ENCODE measurements around the gene RIPOR3. TPM values are rescaled to one million over a fixed set of nuclear protein-coding genes. Genes with fewer than 3 reads are reported as not detected.

The RIPOR3 gene
- total and polyA plus RNA-seq, 4 donors = 5.6 to 90.3 (median 16.3) TPM

DNA sequence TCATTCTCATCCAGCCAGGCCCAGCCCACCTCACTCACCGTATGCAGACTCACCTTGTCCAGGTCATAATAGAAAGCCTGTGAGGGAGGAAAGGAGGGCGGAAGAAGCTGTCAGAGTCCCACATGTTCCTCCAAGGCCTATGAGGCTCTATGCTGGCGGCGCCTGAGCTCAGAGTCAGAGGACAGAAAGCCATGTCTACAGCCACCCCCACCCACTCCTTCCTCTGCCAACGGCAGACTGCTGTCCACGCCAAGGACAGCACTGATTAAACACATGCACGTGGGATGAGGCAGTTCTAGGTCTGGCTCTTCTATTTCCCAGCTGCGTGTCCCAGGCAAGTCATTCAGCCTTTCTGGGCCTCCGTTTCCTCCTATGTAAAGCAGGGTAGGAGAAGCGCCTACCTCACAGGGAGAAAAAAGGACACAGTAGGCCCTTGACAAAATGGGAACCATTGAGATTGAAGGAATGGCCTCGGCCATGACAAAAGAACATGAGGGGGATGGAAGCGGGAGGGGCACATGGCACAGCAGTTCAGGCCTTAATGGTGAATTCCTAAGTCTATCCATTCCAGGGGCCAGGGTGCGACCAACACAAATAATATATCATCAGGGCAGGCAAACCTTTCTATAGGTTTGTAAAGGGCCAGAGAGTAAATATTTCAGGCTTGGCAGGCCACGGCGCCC lies 80.1 kb downstream of the RIPOR3 start:
- H3K27me3 ChIP-seq (ENCODE audit: control insufficient read depth in 4 of 4, insufficient read depth in 4 of 4, low read length in 3 of 4) = no peaks in the 10 kb centered on the region
- peaks cover 0 to 5% (median 2%) of the 10 kb centered on the region in 4 donors for H3K4me1 ChIP-seq (ENCODE audit: control insufficient read depth in 4 of 4, insufficient read depth in 4 of 4, low read length in 3 of 4)
- no peak for DNase-seq (ENCODE audit: low spot score)
- H3K9ac ChIP-seq (ENCODE audit: low read depth in 1 of 2, low read length in 2 of 2) = peak overlapping the region in 1 of 2 donors; percentile 48
- no peaks in the 10 kb centered on the region for H3K9me3 ChIP-seq (ENCODE audit: control insufficient read depth in 4 of 4, low read length in 3 of 4)
- TF ChIP-seq FOXA2 (IDR thresholded peaks at IDR 0.05) = peak; percentile 64
- TF ChIP-seq, protein P1, sequence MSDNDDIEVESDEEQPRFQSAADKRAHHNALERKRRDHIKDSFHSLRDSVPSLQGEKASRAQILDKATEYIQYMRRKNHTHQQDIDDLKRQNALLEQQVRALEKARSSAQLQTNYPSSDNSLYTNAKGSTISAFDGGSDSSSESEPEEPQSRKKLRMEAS (IDR thresholded peaks at IDR 0.05) = no peak
- TF ChIP-seq RXRA (IDR thresholded peaks at IDR 0.05) = peak in 1 of 2 donors; percentile 79
- TF ChIP-seq SP1 (IDR thresholded peaks at IDR 0.05) = peak; percentile 38
- TF ChIP-seq FOXA1 (IDR thresholded peaks at IDR 0.05) = no peak
- peak in 1 of 2 donors; percentile 72 for TF ChIP-seq EGR1 (IDR thresholded peaks at IDR 0.05; ENCODE audit: low read depth in 2 of 2)
- TF ChIP-seq TAF1 (conservative IDR thresholded peaks at IDR 0.05) = no peak
- peak; percentile 60 for TF ChIP-seq REST (IDR thresholded peaks at IDR 0.05)
- TF ChIP-seq JUND (IDR thresholded peaks at IDR 0.05) = peak in 1 of 2 donors; percentile 51
- TF ChIP-seq HNF4A (conservative IDR thresholded peaks at IDR 0.05) = peak in 1 of 2 donors; percentile 64
- TF ChIP-seq YY1 (IDR thresholded peaks at IDR 0.05) = peak; percentile 69
- no peak overlapping the region for H3K4me3 ChIP-seq (ENCODE audit: low read depth in 1 of 3, low read length in 3 of 3)
- H3K27ac ChIP-seq (ENCODE audit: low read depth in 1 of 2, low read length in 2 of 2) = no peak overlapping the region
- no peaks in the 10 kb centered on the region for H3K36me3 ChIP-seq (ENCODE audit: control insufficient read depth in 4 of 4, insufficient read depth in 3 of 4, low read depth in 1 of 4, low read length in 3 of 4)
- WGBS = 59% methylated on average over 15 of the region's 15 CpGs

DNA sequence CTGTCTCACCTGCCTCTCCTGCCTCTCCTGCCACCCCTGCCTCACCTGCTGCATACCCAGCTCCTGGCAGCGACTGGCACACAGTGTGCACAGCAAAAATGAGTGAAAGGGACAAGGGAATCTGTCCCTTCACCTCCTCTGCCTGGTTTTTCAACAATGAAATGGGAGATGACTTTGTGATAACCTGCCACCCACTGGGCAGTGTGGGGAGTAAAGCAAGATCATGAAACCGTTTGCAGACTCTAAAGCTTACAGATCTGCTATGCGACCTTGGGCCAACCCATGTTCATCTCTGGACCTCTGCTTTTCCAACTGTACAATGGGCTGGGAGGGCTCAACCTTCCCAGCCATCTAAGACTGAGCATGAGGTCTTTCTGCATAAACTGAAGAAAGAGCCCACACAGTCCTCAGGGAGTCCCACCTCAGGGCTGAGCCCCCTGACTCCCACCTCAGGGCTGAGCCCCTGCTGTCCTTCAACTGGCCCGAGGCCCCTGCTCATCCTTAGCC lies 81.1 kb downstream of the RIPOR3 start:
- DNase-seq (ENCODE audit: low spot score) = no peak
- no peaks in the 10 kb centered on the region for H3K27me3 ChIP-seq (ENCODE audit: control insufficient read depth in 4 of 4, insufficient read depth in 4 of 4, low read length in 3 of 4)
- 66% methylated on average over 4 of the region's 4 CpGs for WGBS
- no peaks in the 10 kb centered on the region for H3K9me3 ChIP-seq (ENCODE audit: control insufficient read depth in 4 of 4, low read length in 3 of 4)
- H3K36me3 ChIP-seq (ENCODE audit: control insufficient read depth in 4 of 4, insufficient read depth in 3 of 4, low read depth in 1 of 4, low read length in 3 of 4) = no peaks in the 10 kb centered on the region
- TF ChIP-seq, protein P2, sequence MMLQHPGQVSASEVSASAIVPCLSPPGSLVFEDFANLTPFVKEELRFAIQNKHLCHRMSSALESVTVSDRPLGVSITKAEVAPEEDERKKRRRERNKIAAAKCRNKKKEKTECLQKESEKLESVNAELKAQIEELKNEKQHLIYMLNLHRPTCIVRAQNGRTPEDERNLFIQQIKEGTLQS (IDR thresholded peaks at IDR 0.05) = no peak
- TF ChIP-seq, protein P1 (IDR thresholded peaks at IDR 0.05) = no peak
- no peak for TF ChIP-seq TAF1 (conservative IDR thresholded peaks at IDR 0.05)
- TF ChIP-seq, protein P3, sequence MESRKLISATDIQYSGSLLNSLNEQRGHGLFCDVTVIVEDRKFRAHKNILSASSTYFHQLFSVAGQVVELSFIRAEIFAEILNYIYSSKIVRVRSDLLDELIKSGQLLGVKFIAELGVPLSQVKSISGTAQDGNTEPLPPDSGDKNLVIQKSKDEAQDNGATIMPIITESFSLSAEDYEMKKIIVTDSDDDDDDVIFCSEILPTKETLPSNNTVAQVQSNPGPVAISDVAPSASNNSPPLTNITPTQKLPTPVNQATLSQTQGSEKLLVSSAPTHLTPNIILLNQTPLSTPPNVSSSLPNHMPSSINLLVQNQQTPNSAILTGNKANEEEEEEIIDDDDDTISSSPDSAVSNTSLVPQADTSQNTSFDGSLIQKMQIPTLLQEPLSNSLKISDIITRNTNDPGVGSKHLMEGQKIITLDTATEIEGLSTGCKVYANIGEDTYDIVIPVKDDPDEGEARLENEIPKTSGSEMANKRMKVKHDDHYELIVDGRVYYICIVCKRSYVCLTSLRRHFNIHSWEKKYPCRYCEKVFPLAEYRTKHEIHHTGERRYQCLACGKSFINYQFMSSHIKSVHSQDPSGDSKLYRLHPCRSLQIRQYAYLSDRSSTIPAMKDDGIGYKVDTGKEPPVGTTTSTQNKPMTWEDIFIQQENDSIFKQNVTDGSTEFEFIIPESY (IDR thresholded peaks at IDR 0.05) = no peak
- TF ChIP-seq RAD21 (IDR thresholded peaks at IDR 0.05) = peak in 1 of 2 donors; percentile 23
- TF ChIP-seq YY1 (IDR thresholded peaks at IDR 0.05) = no peak
- TF ChIP-seq GABPA (IDR thresholded peaks at IDR 0.05 in 1 of 2, conservative IDR thresholded peaks at IDR 0.05 in 1 of 2) = no peak
- no peak overlapping the region for H3K9ac ChIP-seq (ENCODE audit: low read depth in 1 of 2, low read length in 2 of 2)
- H3K4me3 ChIP-seq (ENCODE audit: low read depth in 1 of 3, low read length in 3 of 3) = no peak overlapping the region
- no peak overlapping the region for H3K27ac ChIP-seq (ENCODE audit: low read depth in 1 of 2, low read length in 2 of 2)
- H3K4me1 ChIP-seq (ENCODE audit: control insufficient read depth in 4 of 4, insufficient read depth in 4 of 4, low read length in 3 of 4) = peaks cover 0 to 5% (median 2%) of the 10 kb centered on the region in 4 donors

Measured in liver (tissue), 9 donors.